ENCODE measurements around the gene CRYBG3. TPM values are rescaled to one million over a fixed set of nuclear protein-coding genes. Genes with fewer than 3 reads are reported as not detected.

The CRYBG3 gene
- total and polyA plus RNA-seq, 2 donors from 2014 or later: 3.1 to 20.7 TPM

GRCh38 chr3:97884586-97885123, 62.8 kb downstream of the CRYBG3 start:
- DNase-seq: no peak
- no peak for TF ChIP-seq CTCF (IDR thresholded peaks at IDR 0.05; ENCODE audit: borderline replicate concordance, extremely low read depth, insufficient read depth)
- no peak overlapping the region for H3K4me3 ChIP-seq (ENCODE audit: low read length in 3 of 3)
- intact Hi-C loops (cut with DNase I): no loop called here
- peaks cover 0 to 9% (median 5%) of the 10 kb centered on the region in 3 donors for H3K36me3 ChIP-seq (ENCODE audit: control insufficient read depth in 2 of 3, insufficient read depth in 3 of 3, low read length in 3 of 3)
- no peaks in the 10 kb centered on the region for H3K27me3 ChIP-seq (ENCODE audit: control insufficient read depth, insufficient read depth, low read length)
- H3K4me1 ChIP-seq (ENCODE audit: control insufficient read depth in 2 of 3, insufficient read depth in 2 of 3, low read depth in 1 of 3, low read length in 3 of 3): peaks cover 0 to 3% (median 0%) of the 10 kb centered on the region in 3 donors
- no peak overlapping the region for H3K9ac ChIP-seq (ENCODE audit: low read length in 3 of 3)
- no peak overlapping the region for H3K27ac ChIP-seq (ENCODE audit: low read depth in 2 of 2, low read length in 2 of 2)
- FAIRE-seq: no peak
- H3K9me3 ChIP-seq (ENCODE audit: control insufficient read depth in 2 of 3, insufficient read depth in 1 of 3, low read length in 3 of 3): no peaks in the 10 kb centered on the region

DNA sequence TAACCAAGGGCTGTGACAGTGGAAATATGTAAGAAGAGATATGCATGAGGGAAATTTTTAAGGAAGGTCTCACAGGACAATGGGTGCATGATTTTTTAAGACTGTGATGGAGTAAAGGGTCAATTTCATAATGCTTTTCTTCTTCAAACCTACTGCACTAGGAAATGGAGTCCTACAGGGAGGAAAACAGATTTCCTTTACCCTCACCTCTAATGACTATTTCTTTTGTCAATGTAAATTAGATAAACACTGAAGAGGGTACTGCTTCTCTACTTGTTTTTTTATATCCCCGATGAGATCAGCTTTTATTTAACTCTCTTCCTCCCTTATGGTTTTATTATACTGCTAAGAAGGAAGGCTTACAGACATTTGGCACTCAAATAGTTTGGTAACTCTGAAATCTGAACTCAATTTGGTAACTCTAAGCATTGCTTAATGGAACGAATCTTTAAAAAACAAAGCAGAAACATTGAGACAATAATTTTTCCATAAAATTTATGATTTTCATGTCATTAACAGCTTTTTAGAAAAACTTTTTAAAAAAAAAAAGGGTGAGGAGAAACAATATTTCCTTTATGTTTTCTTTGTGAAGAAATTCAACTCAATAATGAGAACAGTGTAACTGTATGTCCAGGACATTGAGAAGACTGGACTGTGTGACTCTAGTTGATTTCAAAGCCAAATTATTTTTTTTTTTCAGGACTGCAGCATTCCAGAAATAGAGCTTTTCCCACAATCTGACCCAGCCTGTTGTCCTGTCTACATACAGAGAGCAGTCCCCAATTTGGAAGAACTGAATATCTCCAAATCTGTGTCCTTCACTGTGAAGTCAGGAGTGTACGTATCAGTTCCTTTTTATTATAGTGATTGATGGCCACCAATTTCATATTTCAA, 64.4 kb downstream of the CRYBG3 start:
- DNase-seq: no peak
- H3K4me3 ChIP-seq (ENCODE audit: low read length in 3 of 3): no peak overlapping the region
- no peaks in the 10 kb centered on the region for H3K9me3 ChIP-seq (ENCODE audit: control insufficient read depth in 2 of 3, insufficient read depth in 1 of 3, low read length in 3 of 3)
- peaks cover 0 to 9% (median 7%) of the 10 kb centered on the region in 3 donors for H3K36me3 ChIP-seq (ENCODE audit: control insufficient read depth in 2 of 3, insufficient read depth in 3 of 3, low read length in 3 of 3)
- intact Hi-C loops (cut with DNase I): no loop called here
- FAIRE-seq: no peak
- no peak for TF ChIP-seq CTCF (IDR thresholded peaks at IDR 0.05; ENCODE audit: borderline replicate concordance, extremely low read depth, insufficient read depth)
- peaks cover 0 to 3% (median 0%) of the 10 kb centered on the region in 3 donors for H3K4me1 ChIP-seq (ENCODE audit: control insufficient read depth in 2 of 3, insufficient read depth in 2 of 3, low read depth in 1 of 3, low read length in 3 of 3)
- no peak overlapping the region for H3K9ac ChIP-seq (ENCODE audit: low read length in 3 of 3)
- H3K27ac ChIP-seq (ENCODE audit: low read depth in 2 of 2, low read length in 2 of 2): no peak overlapping the region
- H3K27me3 ChIP-seq (ENCODE audit: control insufficient read depth, insufficient read depth, low read length): no peaks in the 10 kb centered on the region

GRCh38 chr3:97889814-97890213, 68.0 kb downstream of the CRYBG3 start:
- Histone ChIP-seq H3K36me3 (ENCODE audit: control insufficient read depth in 2 of 3, insufficient read depth in 3 of 3, low read length in 3 of 3) (peaks cover 0 to 9% (median 7%) of the 10 kb centered on the region in 3 donors), H3K4me1 (ENCODE audit: control insufficient read depth in 2 of 3, insufficient read depth in 2 of 3, low read depth in 1 of 3, low read length in 3 of 3) (no peaks in the 10 kb centered on the region), H3K4me3 (ENCODE audit: low read length in 3 of 3) (no peak overlapping the region), H3K9ac (ENCODE audit: low read length in 3 of 3) (no peak overlapping the region), H3K27me3 (ENCODE audit: control insufficient read depth, insufficient read depth, low read length) (no peaks in the 10 kb centered on the region), H3K27ac (ENCODE audit: low read depth in 2 of 2, low read length in 2 of 2) (no peak overlapping the region), H3K9me3 (ENCODE audit: control insufficient read depth in 2 of 3, insufficient read depth in 1 of 3, low read length in 3 of 3) (no peaks in the 10 kb centered on the region)
- no peak for FAIRE-seq
- intact Hi-C loops (cut with DNase I): no loop called here
- TF ChIP-seq CTCF (IDR thresholded peaks at IDR 0.05; ENCODE audit: borderline replicate concordance, extremely low read depth, insufficient read depth): no peak
- DNase-seq: no peak

All from kidney (tissue), 14 donors.